GM18508 (cell line): ENCODE results near the gene MARF1.

Experiments
- ATAC-seq: cut with Tn5 transposase; IDR thresholded peaks from one replicate; pipeline ENCODE4 v1.9.1; 2021; ENCODE audit warnings: moderate number of reproducible peaks; ENCODE audit not compliant: insufficient read depth, unreplicated experiment

MARF1 gene

DNA sequence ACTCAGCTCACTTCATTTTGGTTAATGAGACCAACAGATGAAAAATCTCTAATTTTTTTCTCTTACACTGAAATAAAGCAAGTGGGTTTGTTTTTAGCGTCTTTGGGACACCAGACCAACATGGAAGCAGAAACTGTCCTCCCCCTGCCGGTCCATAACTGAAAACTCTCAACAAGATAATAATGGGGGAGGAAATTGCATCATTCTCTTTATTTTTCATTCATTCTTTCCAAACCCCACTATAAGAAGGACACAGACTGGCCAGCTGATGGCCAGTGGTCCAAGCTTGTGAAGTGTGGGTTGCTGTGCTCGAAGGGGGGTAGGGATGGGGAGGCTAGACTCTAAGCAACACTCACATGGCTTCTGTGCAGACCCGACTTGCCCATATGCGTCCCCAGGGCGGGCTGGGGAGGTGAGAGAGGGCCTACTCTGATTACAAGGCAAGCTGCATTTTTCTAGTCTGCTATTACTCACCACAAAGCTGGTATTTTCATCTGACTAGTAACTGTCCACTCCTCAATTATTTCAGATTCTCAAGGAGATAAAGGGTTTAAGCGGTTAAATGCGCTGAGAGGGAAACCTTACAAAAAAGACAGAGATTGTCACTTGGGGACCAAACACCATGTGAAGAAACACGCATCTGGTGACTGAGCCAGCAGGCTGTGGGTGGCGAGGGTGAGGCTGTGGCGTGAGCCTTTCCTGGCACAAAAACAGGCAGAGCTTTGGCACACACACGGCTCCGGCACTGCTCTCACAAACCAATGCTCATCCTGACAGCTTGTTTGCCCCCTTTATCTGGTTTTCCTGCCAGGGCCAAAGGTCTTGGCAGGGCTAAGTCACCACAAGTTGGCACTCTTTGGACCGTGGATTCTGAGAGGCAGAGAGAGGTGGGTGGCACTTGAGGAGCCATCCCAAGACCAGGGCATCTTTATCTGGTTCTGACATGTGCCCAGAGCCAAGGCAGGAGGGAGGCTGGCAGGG lies 38.2 kb downstream of the MARF1 start:
- ATAC-seq: no peak

DNA sequence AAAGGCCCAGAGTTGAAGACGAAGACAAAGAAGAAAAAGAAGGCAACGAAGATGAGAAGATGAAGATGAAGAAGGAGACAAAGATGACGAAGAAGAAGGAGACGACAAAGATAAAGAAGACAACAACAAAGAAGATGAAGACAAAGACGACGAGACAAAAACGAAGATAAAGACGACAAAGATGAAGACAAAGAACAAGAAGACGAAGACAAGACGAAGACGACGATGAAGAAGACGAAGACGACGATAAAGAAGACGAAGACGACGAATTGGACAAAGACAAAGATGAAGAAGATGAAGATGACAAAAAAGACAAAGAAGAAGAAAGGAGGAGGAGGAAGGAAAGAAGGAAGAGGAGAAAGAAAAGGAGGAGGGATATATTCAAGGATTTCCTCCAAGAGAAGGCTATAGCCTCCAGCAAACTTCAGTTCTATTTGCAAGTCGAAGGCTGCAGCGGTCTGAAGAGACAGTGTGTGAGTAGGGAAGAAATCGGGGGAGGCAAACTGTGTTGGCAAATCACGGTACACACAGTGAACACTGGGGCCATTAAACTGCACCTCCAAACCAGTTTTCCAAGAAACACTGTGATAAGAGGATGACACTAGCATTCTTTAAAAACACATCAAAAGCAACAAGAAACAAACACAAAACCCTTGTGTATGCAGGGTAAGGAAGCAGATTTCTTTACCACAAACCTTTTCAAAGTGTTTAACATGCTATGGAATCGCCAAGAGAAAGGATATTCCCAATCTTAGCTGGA lies 40.5 kb downstream of the MARF1 start:
- no peak for ATAC-seq

GRCh38 chr16:15601212-15601879 lies 41.6 kb downstream of the MARF1 start:
- no peak for ATAC-seq

DNA sequence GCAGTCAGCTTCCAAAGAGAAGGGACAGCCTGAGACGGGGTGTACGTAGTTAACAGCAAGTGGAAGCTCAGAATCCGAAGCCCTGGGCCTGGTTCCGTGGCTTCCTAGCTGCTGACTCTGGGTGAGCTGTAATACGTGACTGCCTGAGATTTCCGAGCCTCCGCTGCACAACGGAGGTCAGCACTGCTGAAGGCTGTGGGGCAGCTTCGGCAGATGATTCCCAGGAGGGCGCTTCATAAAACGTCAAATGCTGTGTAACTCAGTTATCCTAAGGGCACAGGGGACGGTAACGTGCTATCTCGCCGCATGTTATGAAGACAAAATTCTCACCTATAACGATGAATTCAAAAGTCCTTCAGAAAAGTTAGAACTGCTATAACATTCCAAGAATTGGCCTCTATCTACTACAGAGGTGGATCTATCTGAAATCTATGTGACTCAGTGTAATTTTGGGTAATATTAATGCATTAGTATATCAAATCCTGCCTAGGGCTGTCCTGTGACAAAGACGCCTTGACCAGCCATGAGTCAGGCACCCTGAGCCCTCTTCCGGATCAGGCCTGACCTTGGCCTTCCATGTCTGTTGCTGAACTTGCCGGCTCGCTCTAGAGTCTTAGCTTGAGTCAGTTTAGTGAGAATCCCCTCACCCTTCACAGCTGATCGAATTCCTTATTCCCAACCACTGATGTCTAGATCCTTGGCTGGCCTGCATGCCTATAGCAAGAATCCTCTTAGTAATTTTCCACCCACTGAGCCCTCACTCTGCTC lies 43.5 kb downstream of the MARF1 start:
- ATAC-seq: no peak

DNA sequence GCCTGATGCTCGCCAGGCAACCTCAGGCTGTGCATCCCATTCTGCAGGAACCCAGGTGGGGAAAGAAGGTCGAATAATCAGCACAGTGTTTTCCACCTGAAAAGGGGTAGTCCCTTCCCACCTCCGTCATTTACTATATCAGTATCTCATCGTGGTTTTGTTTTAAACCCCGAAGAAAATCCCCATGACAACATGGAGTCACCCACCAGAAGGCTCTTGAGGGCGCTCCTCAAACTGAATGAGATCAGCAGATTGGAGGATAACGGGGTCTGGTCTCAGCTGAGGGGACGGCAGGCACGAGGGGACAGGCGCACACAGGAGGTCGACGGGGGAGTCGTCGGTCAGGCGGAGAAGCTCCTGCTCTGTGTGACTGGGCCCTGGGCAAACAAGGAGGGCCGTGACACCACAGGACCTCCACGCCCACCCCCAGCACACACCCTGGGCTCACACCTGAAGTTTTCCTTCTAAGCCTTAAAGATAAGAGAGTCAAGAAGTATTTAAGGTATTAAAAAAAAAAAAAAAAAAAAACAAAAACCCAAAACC lies 44.2 kb downstream of the MARF1 start:
- ATAC-seq: no peak

- no peak for ATAC-seq
Measured at GRCh38 chr16:15597822-15598647, 44.9 kb downstream of the MARF1 start.

DNA sequence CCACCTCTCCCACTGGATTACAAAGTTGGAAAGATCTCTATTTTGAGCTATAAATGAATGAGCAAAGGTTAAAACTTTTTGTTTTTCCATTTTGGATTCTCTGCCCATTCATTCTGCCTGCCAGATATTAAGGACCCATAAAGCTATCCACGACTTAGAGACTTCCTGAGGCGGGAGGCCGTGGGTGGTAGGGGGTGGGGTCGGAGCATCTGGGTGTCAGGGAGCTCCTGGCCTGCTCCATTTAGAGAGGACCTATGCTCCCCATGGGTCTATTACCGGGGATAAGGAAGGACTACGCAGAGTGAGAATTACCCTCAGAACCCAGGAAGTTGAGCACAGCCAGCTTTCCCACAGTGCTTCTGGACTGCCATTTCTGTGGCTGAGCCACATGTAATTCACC lies 45.8 kb downstream of the MARF1 start:
- ATAC-seq: no peak

GRCh38 chr16:15594711-15595320 lies 48.1 kb downstream of the MARF1 start:
- no peak for ATAC-seq

- ATAC-seq: no peak
Measured at GRCh38 chr16:15593235-15593634, 49.7 kb downstream of the MARF1 start.

GRCh38 chr16:15592324-15592723 lies 50.6 kb downstream of the MARF1 start:
- no peak for ATAC-seq

- no peak for ATAC-seq
Measured at GRCh38 chr16:15587152-15587825, 55.7 kb downstream of the MARF1 start.

GRCh38 chr16:15586716-15587115 lies 56.2 kb downstream of the MARF1 start:
- no peak for ATAC-seq

DNA sequence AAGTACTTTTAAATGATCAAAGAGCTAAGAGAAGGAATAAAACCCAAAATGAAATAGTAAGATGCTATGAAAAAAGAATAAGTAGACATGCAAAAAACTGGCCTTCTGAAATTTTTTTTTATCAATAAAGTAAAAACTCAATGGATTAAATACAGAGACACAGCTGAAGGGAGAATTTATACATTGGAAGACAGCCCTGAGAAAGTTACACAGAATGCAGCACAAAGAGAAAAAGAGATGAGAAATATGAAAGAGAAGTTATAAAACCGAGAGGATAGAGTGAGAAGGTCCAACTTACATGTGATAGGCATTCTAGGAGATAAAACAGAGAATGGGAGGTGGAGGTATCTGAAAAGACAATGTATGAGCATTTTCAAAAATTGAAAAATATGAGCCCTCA lies 57.0 kb downstream of the MARF1 start:
- no peak for ATAC-seq

- no peak for ATAC-seq
Measured at GRCh38 chr16:15583526-15583925, 59.4 kb downstream of the MARF1 start.

GRCh38 chr16:15581127-15581815 lies 61.7 kb downstream of the MARF1 start:
- no peak for ATAC-seq

DNA sequence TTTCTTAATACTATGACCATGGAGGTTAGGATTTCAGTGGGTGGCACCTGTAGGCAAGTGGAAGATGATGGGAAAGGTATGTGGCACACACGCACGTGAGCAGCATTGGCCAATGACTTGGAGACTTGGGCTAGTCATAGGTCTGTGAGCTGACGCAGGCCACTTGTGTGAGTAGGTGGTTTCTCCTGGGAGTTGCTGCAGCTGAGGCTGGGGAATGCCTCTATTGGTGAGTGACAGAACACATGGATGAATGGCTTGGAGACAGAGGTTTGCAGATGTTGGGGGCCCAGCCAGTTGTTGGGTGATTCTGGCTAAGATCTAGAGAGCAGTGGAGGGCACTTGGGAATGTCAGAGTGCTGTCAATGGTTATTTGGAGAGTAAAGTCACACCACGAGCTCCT lies 64.1 kb downstream of the MARF1 start:
- no peak for ATAC-seq
